Right lobe of liver (tissue), 4 donors: ENCODE data around the gene ATP6V0A1.

ENCODE experiments used
- POLR2A ChIP-seq: fragments of 450-650 bp; IDR thresholded peaks from one replicate; pipeline ENCODE4 v1.6.1; 2017; ENCODE audit warnings: antibody characterized with exemption, mild to moderate bottlenecking
- TF ChIP-seq, protein P1 (sequence below), 4 donors: fragments of 200-600 bp in 3 of 4; fragments of 450-650 bp in 1 of 4; IDR thresholded peaks; one replicate each; pipeline versions ENCODE4 v1.5.1 to v1.8.0; 2016 to 2022; ENCODE audit warnings: antibody characterized with exemption in 4 of 4, mild to moderate bottlenecking in 2 of 4
- donor health status: DM: no; HTN: no; CAD: no.
- donor health status: DM: no; HTN: no; CAD: no.
- donor health status: DM: no; HTN: yes; CAD: no.

- TF ChIP-seq, protein P1, sequence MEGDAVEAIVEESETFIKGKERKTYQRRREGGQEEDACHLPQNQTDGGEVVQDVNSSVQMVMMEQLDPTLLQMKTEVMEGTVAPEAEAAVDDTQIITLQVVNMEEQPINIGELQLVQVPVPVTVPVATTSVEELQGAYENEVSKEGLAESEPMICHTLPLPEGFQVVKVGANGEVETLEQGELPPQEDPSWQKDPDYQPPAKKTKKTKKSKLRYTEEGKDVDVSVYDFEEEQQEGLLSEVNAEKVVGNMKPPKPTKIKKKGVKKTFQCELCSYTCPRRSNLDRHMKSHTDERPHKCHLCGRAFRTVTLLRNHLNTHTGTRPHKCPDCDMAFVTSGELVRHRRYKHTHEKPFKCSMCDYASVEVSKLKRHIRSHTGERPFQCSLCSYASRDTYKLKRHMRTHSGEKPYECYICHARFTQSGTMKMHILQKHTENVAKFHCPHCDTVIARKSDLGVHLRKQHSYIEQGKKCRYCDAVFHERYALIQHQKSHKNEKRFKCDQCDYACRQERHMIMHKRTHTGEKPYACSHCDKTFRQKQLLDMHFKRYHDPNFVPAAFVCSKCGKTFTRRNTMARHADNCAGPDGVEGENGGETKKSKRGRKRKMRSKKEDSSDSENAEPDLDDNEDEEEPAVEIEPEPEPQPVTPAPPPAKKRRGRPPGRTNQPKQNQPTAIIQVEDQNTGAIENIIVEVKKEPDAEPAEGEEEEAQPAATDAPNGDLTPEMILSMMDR (IDR thresholded peaks at IDR 0.05): no peak
- TF ChIP-seq POLR2A: no peak
Measured at GRCh38 chr17:42423766-42424165, 34.9 kb upstream of the ATP6V0A1 start.
